ENCODE results near the gene PAFAH1B2. TPM values are rescaled to one million over a fixed set of nuclear protein-coding genes. Genes with fewer than 3 reads are reported as not detected.

PAFAH1B2 gene
- total RNA-seq, 2 experiments from 2014 or later, result 59.9 to 62.8 TPM

- H3K36me3 ChIP-seq (ENCODE audit: insufficient read depth, low read length), result peaks cover 94% of the 10 kb centered on the region
Measured at GRCh38 chr11:117160826-117161225, 16.7 kb downstream of the PAFAH1B2 start.

DNA sequence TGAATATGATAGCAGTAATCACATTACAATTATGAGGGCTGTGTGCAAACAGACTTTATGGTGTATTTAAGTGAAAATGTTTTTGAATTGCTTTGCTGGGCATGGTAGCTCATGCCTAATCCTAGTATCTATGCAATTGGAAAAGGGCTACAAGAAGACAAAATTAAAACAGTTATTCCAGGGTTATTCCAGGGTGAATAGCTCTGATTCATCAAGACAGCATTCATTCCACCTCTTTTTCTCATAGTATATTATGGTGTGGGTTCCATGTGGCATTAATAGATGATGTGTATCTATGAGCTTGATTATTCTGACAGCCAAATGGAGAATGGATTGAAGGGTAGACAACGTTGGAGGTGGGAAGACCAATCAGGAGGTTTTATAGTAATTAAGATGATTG lies 22.4 kb downstream of the PAFAH1B2 start:
- Histone ChIP-seq H3K4me1 (ENCODE audit: insufficient read depth, low read length, poor library complexity, severe bottlenecking) (no peaks in the 10 kb centered on the region), H2AFZ (ENCODE audit: low read length) (no peak overlapping the region), H3K4me2 (ENCODE audit: low read length) (no peak overlapping the region), H3K27ac (ENCODE audit: low read depth, low read length, poor library complexity, severe bottlenecking) (no peak overlapping the region), H3K4me3 (ENCODE audit: low read depth, low read length, poor library complexity, severe bottlenecking) (no peak overlapping the region), H3K9me2 (ENCODE audit: insufficient read depth, low read length) (no peaks in the 10 kb centered on the region), H3K36me3 (ENCODE audit: insufficient read depth, low read length) (peaks cover 97% of the 10 kb centered on the region), H4K20me1 (ENCODE audit: insufficient read depth, low read length) (no peaks in the 10 kb centered on the region), H3K9me3 (ENCODE audit: low read length) (no peaks in the 10 kb centered on the region), H3K79me2 (ENCODE audit: insufficient read depth, low read depth, low read length) (no peaks in the 10 kb centered on the region)
- BruUV-seq (replicated peaks), result no TSS peak
- TF ChIP-seq EZH2phosphoT487 (IDR thresholded peaks at IDR 0.05; ENCODE audit: borderline replicate concordance, low read depth, low read length) (no peak), CTCF (conservative IDR thresholded peaks at IDR 0.05; ENCODE audit: low read length) (no peak)
- DNase-seq (ENCODE audit: low spot score), result no peak
- ChIA-PET CTCF (ENCODE audit: unreplicated experiment) (interaction anchor here (1.0 kb wide), 1 partner anchor 23 kb away, joined by 3 read pairs; the partner anchor contains the start of gene PAFAH1B2), POLR2A (interaction anchor here (1.0 to 1.2 kb wide), 6 partner anchors 9 to 417 kb away, joined by 3 to 5 read pairs (median 3); partner anchors contain the start of genes PAFAH1B2 and SIDT2)
- intact Hi-C loops (cut with micrococcal nuclease; ENCODE audit: unreplicated experiment), result no loop called here

More at GRCh38 chr11:117160826-117161225, 16.7 kb downstream of the PAFAH1B2 start:
- no TSS peak for BruUV-seq (replicated peaks)
- TF ChIP-seq CTCF (conservative IDR thresholded peaks at IDR 0.05; ENCODE audit: low read length), result no peak
- TF ChIP-seq EZH2phosphoT487 (IDR thresholded peaks at IDR 0.05; ENCODE audit: borderline replicate concordance, low read depth, low read length), result no peak
- Histone ChIP-seq H3K9me2 (ENCODE audit: insufficient read depth, low read length) (no peaks in the 10 kb centered on the region), H3K4me3 (ENCODE audit: low read depth, low read length, poor library complexity, severe bottlenecking) (no peak overlapping the region), H4K20me1 (ENCODE audit: insufficient read depth, low read length) (0 out of 2 replicates have a peak, but pooled peaks cover 4% of the 10 kb centered on the region), H3K79me2 (ENCODE audit: insufficient read depth, low read depth, low read length) (peaks cover 52% of the 10 kb centered on the region), H3K4me2 (ENCODE audit: low read length) (no peak overlapping the region), H2AFZ (ENCODE audit: low read length) (no peak overlapping the region), H3K4me1 (ENCODE audit: insufficient read depth, low read length, poor library complexity, severe bottlenecking) (peaks cover 10% of the 10 kb centered on the region), H3K27ac (ENCODE audit: low read depth, low read length, poor library complexity, severe bottlenecking) (no peak overlapping the region), H3K9me3 (ENCODE audit: low read length) (no peaks in the 10 kb centered on the region)
- intact Hi-C loops (cut with micrococcal nuclease; ENCODE audit: unreplicated experiment), result no loop called here
- no peak for DNase-seq (ENCODE audit: low spot score)
- CTCF ChIA-PET (ENCODE audit: unreplicated experiment), result interaction anchor here (1.2 kb wide), 1 partner anchor 20 kb away, joined by 3 read pairs; no protein-coding TSS in a partner anchor
- POLR2A ChIA-PET, result interaction anchor here (0.5 to 1.7 kb wide), 6 partner anchors 10 to 846 kb away, joined by 3 to 10 read pairs (median 4); partner anchors contain the start of genes CEP164 and SIDT2

DNA sequence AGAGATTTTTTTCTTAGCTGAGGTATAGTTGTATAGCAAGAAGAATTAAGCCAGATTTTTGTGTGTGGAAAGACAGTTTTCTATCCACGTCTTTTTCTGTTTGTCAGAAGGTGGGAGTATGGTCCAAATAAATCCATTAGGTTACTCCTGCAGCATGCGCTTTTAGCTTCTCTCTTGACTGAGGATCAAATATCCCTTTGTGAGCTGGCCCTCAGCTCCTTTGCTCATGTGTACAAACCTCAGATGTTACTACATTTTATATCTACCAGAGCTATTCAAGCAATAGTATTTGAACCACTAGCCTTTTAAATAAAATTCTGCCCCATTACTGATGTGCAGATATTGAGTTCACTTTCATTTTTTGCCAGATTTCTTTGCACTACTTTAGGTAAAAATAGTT lies 25.6 kb downstream of the PAFAH1B2 start:
- no peak overlapping the region for H3K4me2 ChIP-seq (ENCODE audit: low read length)
- H2AFZ ChIP-seq (ENCODE audit: low read length), result no peak overlapping the region
- H4K20me1 ChIP-seq (ENCODE audit: insufficient read depth, low read length), result no peaks in the 10 kb centered on the region
- no peaks in the 10 kb centered on the region for H3K9me2 ChIP-seq (ENCODE audit: insufficient read depth, low read length)
- no peaks in the 10 kb centered on the region for H3K79me2 ChIP-seq (ENCODE audit: insufficient read depth, low read depth, low read length)
- intact Hi-C loops (cut with micrococcal nuclease; ENCODE audit: unreplicated experiment), result no loop called here
- peaks cover 78% of the 10 kb centered on the region for H3K36me3 ChIP-seq (ENCODE audit: insufficient read depth, low read length)
- no peak for TF ChIP-seq EZH2phosphoT487 (IDR thresholded peaks at IDR 0.05; ENCODE audit: borderline replicate concordance, low read depth, low read length)
- no peak for TF ChIP-seq CTCF (conservative IDR thresholded peaks at IDR 0.05; ENCODE audit: low read length)
- BruUV-seq (replicated peaks), result no TSS peak
- H3K4me1 ChIP-seq (ENCODE audit: insufficient read depth, low read length, poor library complexity, severe bottlenecking), result no peaks in the 10 kb centered on the region
- H3K4me3 ChIP-seq (ENCODE audit: low read depth, low read length, poor library complexity, severe bottlenecking), result no peak overlapping the region
- no peak for DNase-seq (ENCODE audit: low spot score)
- ChIA-PET CTCF (ENCODE audit: unreplicated experiment) (no interaction called here), POLR2A (interaction anchor here (0.6 to 2.6 kb wide), 5 partner anchors 9 to 980 kb away, joined by 3 to 9 read pairs (median 6); partner anchors contain the start of gene SIDT2)
- H3K27ac ChIP-seq (ENCODE audit: low read depth, low read length, poor library complexity, severe bottlenecking), result no peak overlapping the region
- no peaks in the 10 kb centered on the region for H3K9me3 ChIP-seq (ENCODE audit: low read length)

Measured in OCI-LY7 (cell line).